ENCODE measurements around the gene SNED1. TPM values are rescaled to one million over a fixed set of nuclear protein-coding genes. Genes with fewer than 3 reads are reported as not detected.

SNED1 gene
- total and polyA plus RNA-seq, 2 experiments from 2014 or later, result 1.5 to 2.8 TPM

DNA sequence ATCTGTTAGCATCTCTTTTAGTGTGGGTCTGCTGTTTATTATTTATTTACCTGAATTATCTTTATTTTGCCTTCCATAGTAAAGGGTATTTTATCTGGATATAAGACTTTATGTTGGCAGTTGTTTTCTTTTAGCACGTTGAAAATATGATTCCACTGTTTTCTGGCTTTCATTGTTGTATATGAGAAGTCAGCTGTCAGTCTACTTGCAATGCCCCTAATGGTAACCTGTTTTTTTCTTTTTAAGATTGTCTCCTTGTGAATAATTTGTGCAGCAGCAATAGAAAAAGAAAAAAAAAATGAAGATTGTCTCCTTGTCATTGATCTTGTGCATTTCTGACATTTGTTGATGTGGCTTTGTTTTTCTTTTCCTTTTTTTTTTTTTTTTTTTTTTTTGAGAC, 27.2 kb downstream of the SNED1 start:
- DNase-seq (ENCODE audit: low spot score), result no peak
- TF ChIP-seq ZNF114 (CRISPR knock-in tag; IDR thresholded peaks at IDR 0.05) (no peak), EZH2phosphoT487 (IDR thresholded peaks at IDR 0.05; ENCODE audit: unreplicated experiment) (no peak), REST (IDR thresholded peaks at IDR 0.05; ENCODE audit: unreplicated experiment) (no peak), EZH2 (IDR thresholded peaks at IDR 0.05; ENCODE audit: low read depth, unreplicated experiment) (no peak), ETS1 (IDR thresholded peaks at IDR 0.05) (no peak), NANOG (IDR thresholded peaks at IDR 0.05; ENCODE audit: borderline replicate concordance) (no peak), ZNF331 (CRISPR knock-in tag; IDR thresholded peaks at IDR 0.05; ENCODE audit: low read depth) (no peak), CREB1 (CRISPR knock-in tag; IDR thresholded peaks at IDR 0.05; ENCODE audit: low read depth) (no peak), STAT1 (IDR thresholded peaks at IDR 0.05; ENCODE audit: unreplicated experiment) (no peak), ZNF462 (CRISPR knock-in tag; IDR thresholded peaks at IDR 0.05) (no peak), POLR2AphosphoS5 (IDR thresholded peaks at IDR 0.05; ENCODE audit: low read depth) (no peak), JUNB (IDR thresholded peaks at IDR 0.05; ENCODE audit: unreplicated experiment) (no peak)
- TF ChIP-seq, protein P1, sequence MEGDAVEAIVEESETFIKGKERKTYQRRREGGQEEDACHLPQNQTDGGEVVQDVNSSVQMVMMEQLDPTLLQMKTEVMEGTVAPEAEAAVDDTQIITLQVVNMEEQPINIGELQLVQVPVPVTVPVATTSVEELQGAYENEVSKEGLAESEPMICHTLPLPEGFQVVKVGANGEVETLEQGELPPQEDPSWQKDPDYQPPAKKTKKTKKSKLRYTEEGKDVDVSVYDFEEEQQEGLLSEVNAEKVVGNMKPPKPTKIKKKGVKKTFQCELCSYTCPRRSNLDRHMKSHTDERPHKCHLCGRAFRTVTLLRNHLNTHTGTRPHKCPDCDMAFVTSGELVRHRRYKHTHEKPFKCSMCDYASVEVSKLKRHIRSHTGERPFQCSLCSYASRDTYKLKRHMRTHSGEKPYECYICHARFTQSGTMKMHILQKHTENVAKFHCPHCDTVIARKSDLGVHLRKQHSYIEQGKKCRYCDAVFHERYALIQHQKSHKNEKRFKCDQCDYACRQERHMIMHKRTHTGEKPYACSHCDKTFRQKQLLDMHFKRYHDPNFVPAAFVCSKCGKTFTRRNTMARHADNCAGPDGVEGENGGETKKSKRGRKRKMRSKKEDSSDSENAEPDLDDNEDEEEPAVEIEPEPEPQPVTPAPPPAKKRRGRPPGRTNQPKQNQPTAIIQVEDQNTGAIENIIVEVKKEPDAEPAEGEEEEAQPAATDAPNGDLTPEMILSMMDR (conservative IDR thresholded peaks at IDR 0.05; ENCODE audit: low read depth in 2 of 2), result no peak

More for the DNA sequence above, 27.2 kb downstream of the SNED1 start:
- no peak overlapping the region for H3K27ac ChIP-seq (ENCODE audit: low read depth)
- H3F3A ChIP-seq (replicated peaks; ENCODE audit: low read depth), result no peaks in the 10 kb centered on the region
- Mint-ChIP-seq H3K4me3 (no peak overlapping the region), H3K27me3 (ENCODE audit: insufficient read depth, low read depth, poor library complexity) (peaks cover 5% of the 10 kb centered on the region), H3K4me1 (no peaks in the 10 kb centered on the region), H3K36me3 (ENCODE audit: low read depth) (peaks cover 12% of the 10 kb centered on the region; the same call in 2 of the 3 replicates), H3K27ac (no peak overlapping the region), H3K9me3 (peaks cover 48% of the 10 kb centered on the region)
- no peak overlapping the region for H3K4me2 ChIP-seq
- no peak overlapping the region for H3K4me3 ChIP-seq
- H3K9me2 ChIP-seq (ENCODE audit: insufficient read depth), result no peaks in the 10 kb centered on the region
- no peaks in the 10 kb centered on the region for H4K20me1 ChIP-seq (replicated peaks; ENCODE audit: insufficient read depth)
- H3K4me1 ChIP-seq (ENCODE audit: insufficient read depth), result no peaks in the 10 kb centered on the region
- no peaks in the 10 kb centered on the region for H3K79me2 ChIP-seq (replicated peaks; ENCODE audit: insufficient read depth)
- H3K36me3 ChIP-seq (ENCODE audit: insufficient read depth), result no peaks in the 10 kb centered on the region
- ATAC-seq, result no peak
- no peak overlapping the region for H2AFZ ChIP-seq
- no peaks in the 10 kb centered on the region for H3K27me3 ChIP-seq (ENCODE audit: insufficient read depth)

Measured in GM23338 (cell line).